Endothelial cell of umbilical vein (primary cell): ENCODE results near the gene EME2. TPM values are rescaled to one million over a fixed set of nuclear protein-coding genes. Genes with fewer than 3 reads are reported as not detected.

Experiments used
- BruUV-seq: library from RNA; stranded (reverse); fragments of 400-500 nt; replicated peaks from 2 replicates; lab custom pipeline; 2021; lab: Mats Ljungman, UMichigan
- CTCF ChIA-PET: fragments of 300-600, 350-600 bp; sonication (Branson Sonifier 250); formaldehyde crosslinking; loops from one replicate; lab custom pipeline; 2021; ENCODE audit warnings: antibody characterized with exemption, inconsistent platforms; lab: Charles Lee
- POLR2A ChIA-PET: fragments of 300-600, 350-600 bp; sonication (Branson Sonifier 250); formaldehyde crosslinking; loops from one replicate; lab custom pipeline; 2021; ENCODE audit warnings: antibody characterized with exemption, inconsistent platforms; lab: Charles Lee
- DNase-seq: peaks from one replicate; pipeline ENCODE4 v3.0.0-alpha.2; 2011; ENCODE audit warnings: low read depth, low spot score
- FAIRE-seq: peaks from 2 replicates; lab custom pipeline; 2011; peaks lifted over from hg19 to GRCh38; lab: Jason Lieb, UNC
- H2AFZ ChIP-seq: 2 replicates; pipeline ENCODE4 v1.6.0; 2012; ENCODE audit warnings: low read depth, low read length, control low read depth, inconsistent platforms
- H3K27ac ChIP-seq: 2 replicates; pipeline ENCODE4 v1.5.1; 2011; ENCODE audit warnings: low read depth, mild to moderate bottlenecking, control low read depth, low read length, moderate library complexity; ENCODE audit not compliant: insufficient read depth
- H3K27me3 ChIP-seq, 2 experiments: 2 replicates each; pipeline versions ENCODE4 v1.6.0 to v1.6.1; 2011; ENCODE audit warnings: low read length in 2 of 2, mixed read lengths in 1 of 2; ENCODE audit not compliant: control insufficient read depth in 2 of 2, insufficient read depth in 2 of 2
- H3K36me3 ChIP-seq, 2 experiments: 2 replicates in 1 of 2; 3 replicates in 1 of 2; pipeline ENCODE4 v1.5.1; 2011; ENCODE audit warnings: low read length in 2 of 2, mild to moderate bottlenecking in 1 of 2, moderate library complexity in 1 of 2; ENCODE audit not compliant: control insufficient read depth in 2 of 2, insufficient read depth in 2 of 2; ENCODE audit errors: extremely low read depth in 1 of 2
- H3K4me1 ChIP-seq: 3 replicates; pipeline ENCODE4 v1.5.1; 2011; ENCODE audit warnings: mild to moderate bottlenecking, low read length; ENCODE audit not compliant: control insufficient read depth, insufficient read depth; ENCODE audit errors: extremely low read depth
- H3K4me2 ChIP-seq: 2 replicates; pipeline ENCODE4 v1.6.1; 2011; ENCODE audit warnings: low read length, control low read depth, mixed read lengths; ENCODE audit not compliant: insufficient read depth
- H3K4me3 ChIP-seq, 3 experiments: fragments of 200-600 bp in 1 of 3; sonication (generic), shearing (Covaris generic) in 1 of 3; replicated peaks in 1 of 3; 2 replicates each; pipeline ENCODE4 v1.5.1; 2011 to 2016; ENCODE audit warnings: control low read depth in 3 of 3, low read length in 3 of 3, mild to moderate bottlenecking in 2 of 3, inconsistent platforms in 1 of 3, low read depth in 1 of 3, moderate library complexity in 1 of 3; ENCODE audit not compliant: insufficient read depth in 1 of 3
- H3K79me2 ChIP-seq: 2 replicates; pipeline ENCODE4 v1.6.0; 2012; ENCODE audit warnings: low read length, inconsistent platforms; ENCODE audit not compliant: control insufficient read depth, insufficient read depth
- H3K9ac ChIP-seq: replicated peaks from 2 replicates; pipeline ENCODE3; 2011; ENCODE audit warnings: low read length, control low read depth; ENCODE audit not compliant: insufficient read depth; ENCODE audit errors: extremely low read depth
- H3K9me1 ChIP-seq: replicated peaks from 3 replicates; pipeline ENCODE4 v1.6.0; 2011; ENCODE audit warnings: mild to moderate bottlenecking, low read length; ENCODE audit not compliant: control insufficient read depth, insufficient read depth; ENCODE audit errors: extremely low read depth
- H3K9me3 ChIP-seq: replicated peaks from 2 replicates; pipeline ENCODE4 v1.5.1; 2012; ENCODE audit warnings: low read length, inconsistent platforms; ENCODE audit not compliant: control insufficient read depth, insufficient read depth
- H4K20me1 ChIP-seq: replicated peaks from 2 replicates; pipeline ENCODE3; 2011; ENCODE audit warnings: mild to moderate bottlenecking, low read length; ENCODE audit not compliant: control insufficient read depth, insufficient read depth; ENCODE audit errors: extremely low read depth
- EZH2 ChIP-seq: IDR thresholded peaks from 2 replicates; pipeline ENCODE4 v1.6.1; 2012; ENCODE audit warnings: borderline replicate concordance, low read depth, mild to moderate bottlenecking, moderate library complexity, low read length, inconsistent platforms; ENCODE audit not compliant: severe bottlenecking
- FOS ChIP-seq: IDR thresholded peaks from 2 replicates; pipeline ENCODE4 v1.6.1; 2011; ENCODE audit warnings: mild to moderate bottlenecking, low read length, moderate library complexity, borderline replicate concordance; ENCODE audit not compliant: insufficient read depth
- GATA2 ChIP-seq: IDR thresholded peaks from 2 replicates; pipeline ENCODE4 v1.7.0; 2011; ENCODE audit warnings: low read depth, mild to moderate bottlenecking, moderate library complexity, mixed read lengths, low read length; ENCODE audit not compliant: insufficient read length, insufficient read depth
- JUN ChIP-seq: IDR thresholded peaks from 2 replicates; pipeline ENCODE4 v1.6.1; 2011; ENCODE audit warnings: borderline replicate concordance, low read depth; ENCODE audit not compliant: insufficient read length, insufficient read depth
- MYC ChIP-seq: IDR thresholded peaks from one replicate; pipeline ENCODE4 v1.6.1; 2011; ENCODE audit warnings: mild to moderate bottlenecking, low read depth, low read length
- POLR2A ChIP-seq: IDR thresholded peaks from 2 replicates; pipeline ENCODE4 v1.6.1; 2012; ENCODE audit warnings: low read depth, mild to moderate bottlenecking, control low read depth, low read length
- POLR2AphosphoS5 ChIP-seq: IDR thresholded peaks from 2 replicates; pipeline ENCODE4 v1.6.1; 2012; ENCODE audit warnings: low read depth, mild to moderate bottlenecking, control low read depth, low read length, moderate library complexity; ENCODE audit not compliant: insufficient read depth
- dilution Hi-C: fragments of 300-500 bp; cut with MboI; formaldehyde crosslinking; loops from one replicate; pipeline ENCODE4 v1.15.0; 2019; ENCODE audit warnings: low sequenced_read_pairs; ENCODE audit not compliant: extremely low pct_ligation_motif_present
- intact Hi-C: fragments of 100-400 bp; cut with micrococcal nuclease; formaldehyde crosslinking; loops from one replicate; pipeline ENCODE4 v1.10.0; 2022
- polyA plus RNA-seq, 4 experiments: library from polyadenylated mRNA; depleted of rRNA in 3 of 4; stranded (reverse) in 3 of 4; unstranded in 1 of 4; fragments of >200 nt; gene quantifications; 2 replicates each; pipeline versions ENCODE4 v1.2.1 to v1.2.3, GENCODE V29; 2011 to 2012; ENCODE audit warnings: missing spikeins in 1 of 4
- total RNA-seq: library from RNA; stranded (reverse); gene quantifications from 2 replicates; pipeline ENCODE4 v1.2.3, GENCODE V29; 2021
- TF ChIP-seq, protein P1 (sequence below), 2 donors: IDR thresholded peaks; 1 replicate in 1 of 2; 2 replicates in 1 of 2; pipeline ENCODE4 v1.5.1; 2011; ENCODE audit warnings: low read length in 2 of 2, mild to moderate bottlenecking in 2 of 2, moderate library complexity in 2 of 2, control low read depth in 1 of 2, inconsistent platforms in 1 of 2, low read depth in 1 of 2; ENCODE audit not compliant: insufficient read depth in 1 of 2; ENCODE audit errors: extremely low read depth in 1 of 2
- TF ChIP-seq, protein P2 (sequence below): IDR thresholded peaks from 2 replicates; pipeline ENCODE4 v1.6.1; 2011; ENCODE audit not compliant: insufficient read depth, insufficient read length

Gene EME2
- total and polyA plus RNA-seq, 2 donors (not counting 3 experiments of a cell fraction or from before 2014, with no cell fraction given) = 9.7 to 21.4 TPM

DNA sequence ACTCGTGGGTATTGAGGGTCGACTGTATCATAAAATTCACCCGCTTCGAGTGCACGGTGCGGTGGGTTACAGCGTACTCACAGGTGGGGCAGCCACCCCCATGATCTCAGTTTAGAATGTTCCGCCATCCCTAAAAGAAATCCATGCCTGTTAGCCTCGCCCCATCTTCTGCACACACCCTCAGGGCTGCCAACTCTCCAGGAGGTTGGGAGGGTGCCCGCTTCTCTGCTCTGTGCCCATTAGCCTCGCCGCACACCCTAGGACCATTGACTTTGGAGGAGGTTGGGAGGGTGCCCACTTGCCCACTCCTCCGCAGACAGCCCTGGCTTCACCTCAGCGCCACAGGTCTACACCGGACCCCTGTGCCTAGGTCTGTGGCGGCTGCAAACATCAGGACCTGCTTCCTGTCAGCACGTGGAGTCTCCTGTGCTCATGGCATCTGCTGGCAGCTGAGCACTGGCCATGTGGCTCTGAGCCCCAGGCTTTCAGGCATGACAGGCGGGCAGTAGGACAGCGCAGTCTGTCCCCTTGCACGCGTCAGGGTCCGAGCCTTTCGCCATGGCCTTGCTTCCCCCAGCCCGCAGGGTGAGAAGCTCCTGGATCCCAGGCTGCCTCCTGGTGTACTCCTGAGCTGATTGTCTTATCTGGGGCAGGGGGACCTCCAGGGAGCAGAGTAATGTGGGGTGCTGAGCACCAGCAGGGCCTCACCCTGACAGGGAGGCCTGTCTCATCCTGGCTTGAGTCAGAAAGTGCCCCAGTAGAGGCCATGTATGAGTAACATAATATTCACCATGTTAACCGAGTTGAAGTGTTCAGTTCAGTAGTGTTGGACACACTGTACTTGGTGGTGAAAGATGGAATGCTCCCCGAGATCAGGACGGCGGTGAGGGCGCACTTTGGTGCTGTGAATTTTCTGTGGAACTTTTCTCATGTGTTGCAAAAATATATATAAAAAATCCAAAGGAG is 23.2 kb upstream of the EME2 start:
- POLR2A ChIA-PET = no interaction called here
- no peaks in the 10 kb centered on the region for H3K4me1 ChIP-seq
- no peak for FAIRE-seq

More for the DNA sequence above, 23.2 kb upstream of the EME2 start:
- Histone ChIP-seq H3K36me3 (peaks cover 8 to 43% of the 10 kb centered on the region in 2 experiments), H3K27ac (no peak overlapping the region), H3K4me3 (no peak overlapping the region), H3K4me2 (no peak overlapping the region), H3K79me2 (no peaks in the 10 kb centered on the region), H3K27me3 (no peaks in the 10 kb centered on the region), H3K9ac (no peak overlapping the region), H3K9me1 (no peaks in the 10 kb centered on the region), H4K20me1 (no peaks in the 10 kb centered on the region), H3K9me3 (no peaks in the 10 kb centered on the region), H2AFZ (no peak overlapping the region)
- TF ChIP-seq, protein P1, sequence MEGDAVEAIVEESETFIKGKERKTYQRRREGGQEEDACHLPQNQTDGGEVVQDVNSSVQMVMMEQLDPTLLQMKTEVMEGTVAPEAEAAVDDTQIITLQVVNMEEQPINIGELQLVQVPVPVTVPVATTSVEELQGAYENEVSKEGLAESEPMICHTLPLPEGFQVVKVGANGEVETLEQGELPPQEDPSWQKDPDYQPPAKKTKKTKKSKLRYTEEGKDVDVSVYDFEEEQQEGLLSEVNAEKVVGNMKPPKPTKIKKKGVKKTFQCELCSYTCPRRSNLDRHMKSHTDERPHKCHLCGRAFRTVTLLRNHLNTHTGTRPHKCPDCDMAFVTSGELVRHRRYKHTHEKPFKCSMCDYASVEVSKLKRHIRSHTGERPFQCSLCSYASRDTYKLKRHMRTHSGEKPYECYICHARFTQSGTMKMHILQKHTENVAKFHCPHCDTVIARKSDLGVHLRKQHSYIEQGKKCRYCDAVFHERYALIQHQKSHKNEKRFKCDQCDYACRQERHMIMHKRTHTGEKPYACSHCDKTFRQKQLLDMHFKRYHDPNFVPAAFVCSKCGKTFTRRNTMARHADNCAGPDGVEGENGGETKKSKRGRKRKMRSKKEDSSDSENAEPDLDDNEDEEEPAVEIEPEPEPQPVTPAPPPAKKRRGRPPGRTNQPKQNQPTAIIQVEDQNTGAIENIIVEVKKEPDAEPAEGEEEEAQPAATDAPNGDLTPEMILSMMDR (IDR thresholded peaks at IDR 0.05; ENCODE audit: extremely low read depth in 1 of 2, insufficient read depth in 1 of 2, low read depth in 1 of 2, low read length in 2 of 2) = no peak
- TF ChIP-seq, protein P2, sequence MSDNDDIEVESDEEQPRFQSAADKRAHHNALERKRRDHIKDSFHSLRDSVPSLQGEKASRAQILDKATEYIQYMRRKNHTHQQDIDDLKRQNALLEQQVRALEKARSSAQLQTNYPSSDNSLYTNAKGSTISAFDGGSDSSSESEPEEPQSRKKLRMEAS = no peak
- TF ChIP-seq FOS (no peak), POLR2AphosphoS5 (no peak), POLR2A (no peak), JUN (no peak), MYC (no peak), EZH2 (no peak), GATA2 (no peak)
- dilution Hi-C loops (no loop called here), intact Hi-C loops (no loop called here)
- CTCF ChIA-PET = interaction anchor here (1.0 kb wide), 1 partner anchor 320 kb away, joined by 4 read pairs; no protein-coding TSS in a partner anchor
- no TSS peak for BruUV-seq
- DNase-seq = no peak
